Lung (tissue), 12 donors: ENCODE results near the gene SLC37A1. TPM values are rescaled to one million over a fixed set of nuclear protein-coding genes. Genes with fewer than 3 reads are reported as not detected.

ENCODE experiments used
- ATAC-seq: fragments of 200-7000 bp; cut with Tn5 transposase; one replicate; pipeline ENCODE4 v1.9.1; 2020; ENCODE audit warnings: moderate number of reproducible peaks; ENCODE audit not compliant: insufficient read depth, low FRiP score
- DNase-seq, 3 donors: peaks; one replicate each; pipeline ENCODE4 v3.0.0-alpha.2; 2013 to 2017
- H3K27ac ChIP-seq, 2 donors: one replicate each; pipeline ENCODE4 v1.5.1; 2013; ENCODE audit warnings: mild to moderate bottlenecking in 2 of 2, moderate library complexity in 2 of 2, control low read depth in 1 of 2, inconsistent platforms in 1 of 2, low read depth in 1 of 2, low read length in 1 of 2
- H3K27me3 ChIP-seq, 3 donors: one replicate each; pipeline ENCODE4 v1.5.1; 2013; ENCODE audit warnings: low read length in 2 of 3; ENCODE audit not compliant: control insufficient read depth in 3 of 3, insufficient read depth in 3 of 3
- H3K36me3 ChIP-seq, 4 donors: one replicate each; pipeline ENCODE4 v1.5.1; 2013; ENCODE audit warnings: low read length in 4 of 4, mild to moderate bottlenecking in 1 of 4, moderate library complexity in 1 of 4; ENCODE audit not compliant: control insufficient read depth in 4 of 4, insufficient read depth in 4 of 4
- H3K4me1 ChIP-seq, 5 donors: one replicate each; pipeline ENCODE4 v1.5.1; 2013; ENCODE audit warnings: low read length in 5 of 5, mild to moderate bottlenecking in 2 of 5, moderate library complexity in 1 of 5; ENCODE audit not compliant: control insufficient read depth in 5 of 5, insufficient read depth in 5 of 5
- H3K4me3 ChIP-seq: one replicate; pipeline ENCODE4 v1.5.1; 2013; ENCODE audit warnings: mild to moderate bottlenecking, control low read depth, moderate library complexity
- H3K9ac ChIP-seq, 2 donors: one replicate each; pipeline ENCODE4 v1.5.1; 2013; ENCODE audit warnings: low read length in 2 of 2, control low read depth in 1 of 2; ENCODE audit not compliant: insufficient read depth in 1 of 2
- H3K9me3 ChIP-seq, 4 donors: one replicate each; pipeline ENCODE4 v1.5.1; 2013; ENCODE audit warnings: low read length in 3 of 4, mild to moderate bottlenecking in 1 of 4, moderate library complexity in 1 of 4; ENCODE audit not compliant: control insufficient read depth in 4 of 4, insufficient read depth in 3 of 4
- WGBS, 2 donors: extraction: QIAGEN DNeasy Blood & Tissue Kit; methylation state at CpG; one replicate each; pipeline ENCODE4 v1.1.7; 2013; 5-methylcytosine and 5-hydroxymethylcytosine counted together
- polyA plus RNA-seq, 2 donors: library from polyadenylated mRNA; stranded (reverse); fragments of 200-250 nt; gene quantifications; one replicate each; pipeline ENCODE4 v1.2.1, GENCODE V29; 2013
- total RNA-seq, 2 donors: library from RNA; depleted of rRNA in 1 of 2; stranded (reverse); fragments of >200 nt in 1 of 2; gene quantifications; one replicate each; pipeline ENCODE4 v1.2.1, GENCODE V29; 2014 to 2021
- TF ChIP-seq, protein P1 (sequence below): IDR thresholded peaks from 2 replicates; pipeline ENCODE4 v1.5.1; 2012; ENCODE audit warnings: mild to moderate bottlenecking; ENCODE audit errors: control extremely low read depth, extremely low read depth
- donor health status: control.
- donor health status: control.
- donor health status: Bipolar disorder and iron deficiency.
- donor health status: healthy.
- donor health status: DM: yes; HTN: yes; CAD: no.

SLC37A1 gene
- total and polyA plus RNA-seq, 4 donors: 13.3 to 29.5 (median 19.6) TPM

DNA sequence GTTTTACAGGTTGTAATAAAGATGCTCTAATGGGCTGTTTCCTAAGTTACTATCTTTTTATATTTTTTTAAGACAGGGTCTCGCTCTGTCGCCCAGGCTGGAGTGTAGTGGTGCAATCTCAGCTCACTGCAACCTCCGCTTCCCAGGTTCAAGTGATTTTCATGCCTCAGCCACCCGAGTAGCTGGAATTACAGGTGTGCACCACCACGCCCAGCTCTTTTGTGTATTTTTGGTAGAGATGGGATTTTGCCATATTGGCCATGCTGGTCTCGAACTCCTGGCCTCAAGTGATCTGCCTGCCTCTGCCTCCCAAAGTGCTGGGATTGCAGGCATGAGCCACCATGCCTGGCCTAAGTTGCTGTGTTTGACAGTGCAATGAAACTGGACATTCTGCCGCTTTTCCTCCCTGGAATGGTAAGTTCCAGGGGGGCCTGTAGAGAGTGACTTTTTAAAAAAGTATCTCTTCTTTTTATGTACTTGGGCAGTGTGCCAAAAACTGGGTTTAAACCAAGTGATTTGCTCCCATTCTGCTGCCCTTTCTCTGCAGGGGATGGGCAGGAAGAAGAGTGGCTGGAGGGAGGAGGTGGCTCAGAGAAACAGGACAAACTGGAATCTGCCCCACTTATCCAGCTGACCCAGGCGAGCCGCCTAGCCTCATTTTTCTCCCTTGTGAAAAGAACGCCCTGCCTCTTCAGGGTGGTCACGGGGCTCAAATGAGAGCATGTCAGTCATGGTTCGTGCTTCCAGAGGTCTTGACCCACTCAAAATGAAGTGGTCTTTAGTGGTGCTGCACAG lies 2.3 kb downstream of the SLC37A1 start:
- Histone ChIP-seq H3K4me3 (no peak overlapping the region), H3K9ac (no peak overlapping the region), H3K27ac (peak overlapping the region in 1 of 2 donors; percentile 27), H3K4me1 (peaks cover 0 to 13% (median 7%) of the 10 kb centered on the region in 5 donors), H3K36me3 (peaks cover 0 to 10% (median 7%) of the 10 kb centered on the region in 4 donors), H3K27me3 (no peaks in the 10 kb centered on the region), H3K9me3 (no peaks in the 10 kb centered on the region)
- 75 to 85% methylated on average over 12 of the region's 12 CpGs for WGBS, 2 donors
- DNase-seq (peak; percentile 74 to 83 (median 76)), ATAC-seq (no peak)
- TF ChIP-seq, protein P1, sequence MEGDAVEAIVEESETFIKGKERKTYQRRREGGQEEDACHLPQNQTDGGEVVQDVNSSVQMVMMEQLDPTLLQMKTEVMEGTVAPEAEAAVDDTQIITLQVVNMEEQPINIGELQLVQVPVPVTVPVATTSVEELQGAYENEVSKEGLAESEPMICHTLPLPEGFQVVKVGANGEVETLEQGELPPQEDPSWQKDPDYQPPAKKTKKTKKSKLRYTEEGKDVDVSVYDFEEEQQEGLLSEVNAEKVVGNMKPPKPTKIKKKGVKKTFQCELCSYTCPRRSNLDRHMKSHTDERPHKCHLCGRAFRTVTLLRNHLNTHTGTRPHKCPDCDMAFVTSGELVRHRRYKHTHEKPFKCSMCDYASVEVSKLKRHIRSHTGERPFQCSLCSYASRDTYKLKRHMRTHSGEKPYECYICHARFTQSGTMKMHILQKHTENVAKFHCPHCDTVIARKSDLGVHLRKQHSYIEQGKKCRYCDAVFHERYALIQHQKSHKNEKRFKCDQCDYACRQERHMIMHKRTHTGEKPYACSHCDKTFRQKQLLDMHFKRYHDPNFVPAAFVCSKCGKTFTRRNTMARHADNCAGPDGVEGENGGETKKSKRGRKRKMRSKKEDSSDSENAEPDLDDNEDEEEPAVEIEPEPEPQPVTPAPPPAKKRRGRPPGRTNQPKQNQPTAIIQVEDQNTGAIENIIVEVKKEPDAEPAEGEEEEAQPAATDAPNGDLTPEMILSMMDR: no peak

DNA sequence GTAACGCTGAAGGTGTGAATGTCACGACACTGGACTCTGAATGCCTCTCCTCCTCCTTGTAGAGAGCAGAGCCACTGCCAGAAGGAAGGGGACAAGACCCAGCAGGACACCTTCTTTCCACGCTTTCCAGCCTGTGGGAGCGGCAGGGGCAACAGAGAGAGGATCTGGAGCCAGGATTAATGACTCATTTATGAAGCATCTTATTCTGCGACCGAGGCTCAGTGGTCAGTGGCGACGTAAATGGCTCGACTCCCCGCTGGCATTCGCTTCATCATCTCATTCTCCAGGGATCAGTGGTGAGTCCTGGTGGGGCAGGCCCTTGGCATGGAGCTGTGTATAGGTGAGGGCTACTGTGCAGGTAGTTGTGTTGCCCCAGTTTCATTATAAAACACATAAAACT lies 4.6 kb downstream of the SLC37A1 start:
- Histone ChIP-seq H3K9me3 (no peaks in the 10 kb centered on the region), H3K27ac (no peak overlapping the region), H3K4me1 (peaks cover 0 to 18% (median 6%) of the 10 kb centered on the region in 5 donors), H3K36me3 (peaks cover 0 to 13% (median 8%) of the 10 kb centered on the region in 4 donors), H3K9ac (no peak overlapping the region), H3K4me3 (no peak overlapping the region), H3K27me3 (no peaks in the 10 kb centered on the region)
- ATAC-seq (no peak), DNase-seq (no peak)
- WGBS, 2 donors: 90 to 92% methylated on average over 11 of the region's 11 CpGs
- TF ChIP-seq, protein P1: no peak

DNA sequence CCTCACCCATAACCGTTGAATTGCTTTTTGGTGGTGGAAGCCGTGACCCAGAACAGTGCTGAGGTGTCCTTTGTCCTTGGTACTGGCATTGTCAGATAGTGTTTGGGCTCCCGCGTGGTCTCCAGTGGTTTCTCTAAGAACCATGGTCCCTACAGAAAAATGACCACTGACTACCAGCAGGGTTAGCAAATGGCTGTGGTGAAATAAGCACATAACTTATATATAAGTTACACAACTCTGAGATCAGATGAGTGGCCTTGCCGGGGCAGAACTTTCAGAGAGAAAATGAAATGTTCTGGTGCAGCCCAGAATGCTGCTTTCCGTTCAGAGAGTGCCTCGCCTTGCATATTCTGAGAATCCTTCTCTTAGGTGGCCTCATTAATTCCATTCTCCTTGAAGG lies 5.0 kb downstream of the SLC37A1 start:
- no peak for ATAC-seq
- no peak overlapping the region for H3K27ac ChIP-seq
- DNase-seq: no peak

More for the DNA sequence above, 5.0 kb downstream of the SLC37A1 start:
- 89 to 94% methylated on average over 7 of the region's 7 CpGs for WGBS, 2 donors
- Histone ChIP-seq H3K9me3 (no peaks in the 10 kb centered on the region), H3K9ac (no peak overlapping the region), H3K36me3 (peaks cover 0 to 13% (median 8%) of the 10 kb centered on the region in 4 donors), H3K27me3 (no peaks in the 10 kb centered on the region), H3K4me1 (peaks cover 0 to 18% (median 6%) of the 10 kb centered on the region in 5 donors), H3K4me3 (no peak overlapping the region)
- TF ChIP-seq, protein P1: no peak
